Loucy (cell line): ENCODE data around the gene UNC5B.

ENCODE experiments used
- H2AFZ ChIP-seq: fragments of 200-600 bp; sonication (generic); 2 replicates; pipeline ENCODE4 v1.6.0; 2016; ENCODE audit warnings: antibody characterized with exemption, mild to moderate bottlenecking, low read length, moderate library complexity
- H3F3A ChIP-seq: fragments of 200-600 bp; 2 replicates; pipeline ENCODE4 v1.6.0; 2016; ENCODE audit warnings: antibody characterized with exemption, low read depth, mild to moderate bottlenecking
- H3K27me3 ChIP-seq: fragments of 200-600 bp; sonication (generic); 2 replicates; pipeline ENCODE4 v1.6.1; 2014; ENCODE audit warnings: low read length, mild to moderate bottlenecking; ENCODE audit not compliant: insufficient read depth, poor library complexity, severe bottlenecking
- H3K36me3 ChIP-seq: fragments of 200-600 bp; sonication (generic); 2 replicates; pipeline ENCODE4 v1.6.1; 2016; ENCODE audit warnings: low read length; ENCODE audit not compliant: insufficient read depth
- H3K4me1 ChIP-seq: fragments of 200-600 bp; sonication (generic); 2 replicates; pipeline ENCODE4 v1.5.1; 2014; ENCODE audit warnings: low read length, mild to moderate bottlenecking; ENCODE audit not compliant: insufficient read depth, poor library complexity, severe bottlenecking
- H3K4me2 ChIP-seq: fragments of 200-600 bp; sonication (generic); 2 replicates; pipeline ENCODE4 v1.6.0; 2014; ENCODE audit warnings: antibody characterized with exemption, low read length, low read depth, mild to moderate bottlenecking; ENCODE audit not compliant: poor library complexity, severe bottlenecking
- H3K4me3 ChIP-seq: fragments of 200-600 bp; sonication (generic); 2 replicates; pipeline ENCODE4 v1.5.1; 2014; ENCODE audit warnings: low read length, mild to moderate bottlenecking, mixed read lengths; ENCODE audit not compliant: poor library complexity, severe bottlenecking
- H3K79me2 ChIP-seq: fragments of 200-600 bp; sonication (generic); 2 replicates; pipeline ENCODE4 v1.6.1; 2014; ENCODE audit warnings: low read length; ENCODE audit not compliant: insufficient read depth
- H3K9ac ChIP-seq: fragments of 200-600 bp; sonication (generic); 2 replicates; pipeline ENCODE4 v1.6.0; 2014; ENCODE audit warnings: mild to moderate bottlenecking, low read depth, low read length, moderate library complexity; ENCODE audit not compliant: poor library complexity, severe bottlenecking
- H3K9me2 ChIP-seq: fragments of 200-600 bp; sonication (generic); replicated peaks from 2 replicates; pipeline ENCODE4 v1.6.1; 2016; ENCODE audit warnings: low read depth, low read length, mixed read lengths
- H3K9me3 ChIP-seq: fragments of 200-600 bp; sonication (generic); 2 replicates; pipeline ENCODE4 v1.6.1; 2014; ENCODE audit warnings: mild to moderate bottlenecking, antibody characterized with exemption, low read length, low read depth; ENCODE audit not compliant: insufficient read depth
- H4K20me1 ChIP-seq: fragments of 200-600 bp; sonication (generic); 2 replicates; pipeline ENCODE4 v1.6.0; 2014; ENCODE audit warnings: antibody characterized with exemption, low read length, mild to moderate bottlenecking; ENCODE audit not compliant: insufficient read depth, poor library complexity, severe bottlenecking
- CTCF ChIP-seq: fragments of 200-600 bp; sonication (generic); conservative IDR thresholded peaks from 2 replicates; pipeline ENCODE4 v1.5.1; 2014; ENCODE audit warnings: mild to moderate bottlenecking, antibody characterized with exemption, low read length
- EZH2phosphoT487 ChIP-seq: fragments of 200-600 bp; IDR thresholded peaks from 2 replicates; pipeline ENCODE4 v1.6.1; 2018; ENCODE audit warnings: antibody characterized with exemption, mild to moderate bottlenecking, moderate library complexity, borderline replicate concordance

The UNC5B gene

GRCh38 chr10:71209731-71210541 is 2.4 kb upstream of the UNC5B start:
- Histone ChIP-seq H3K9me3 (no peaks in the 10 kb centered on the region), H4K20me1 (no peaks in the 10 kb centered on the region), H3K9ac (no peak overlapping the region), H3K4me3 (no peak overlapping the region), H3K79me2 (no peaks in the 10 kb centered on the region), H3K4me1 (no peaks in the 10 kb centered on the region), H3K27me3 (peaks cover 32% of the 10 kb centered on the region), H3K9me2 (no peaks in the 10 kb centered on the region), H2AFZ (no peak overlapping the region), H3K36me3 (no peaks in the 10 kb centered on the region), H3F3A (no peaks in the 10 kb centered on the region), H3K4me2 (no peak overlapping the region)
- no peak for TF ChIP-seq EZH2phosphoT487
- TF ChIP-seq CTCF: no peak

- Histone ChIP-seq H3K79me2 (no peaks in the 10 kb centered on the region), H4K20me1 (no peaks in the 10 kb centered on the region), H3K27me3 (peaks cover 32% of the 10 kb centered on the region), H3F3A (no peaks in the 10 kb centered on the region), H2AFZ (no peak overlapping the region), H3K36me3 (no peaks in the 10 kb centered on the region), H3K9ac (no peak overlapping the region), H3K9me2 (no peaks in the 10 kb centered on the region), H3K9me3 (no peaks in the 10 kb centered on the region), H3K4me1 (no peaks in the 10 kb centered on the region), H3K4me3 (no peak overlapping the region), H3K4me2 (no peak overlapping the region)
- no peak for TF ChIP-seq CTCF
- no peak for TF ChIP-seq EZH2phosphoT487
Observed at GRCh38 chr10:71210542-71210871, 1.9 kb upstream of the UNC5B start.

GRCh38 chr10:71211053-71211452 is 1.3 kb upstream of the UNC5B start:
- no peaks in the 10 kb centered on the region for H3F3A ChIP-seq
- no peak overlapping the region for H3K4me2 ChIP-seq
- no peak overlapping the region for H3K4me3 ChIP-seq
- H3K9me3 ChIP-seq: no peaks in the 10 kb centered on the region
- H3K36me3 ChIP-seq: no peaks in the 10 kb centered on the region
- no peaks in the 10 kb centered on the region for H3K79me2 ChIP-seq
- no peaks in the 10 kb centered on the region for H4K20me1 ChIP-seq
- H3K9me2 ChIP-seq: no peaks in the 10 kb centered on the region
- TF ChIP-seq CTCF (no peak), EZH2phosphoT487 (no peak)
- no peaks in the 10 kb centered on the region for H3K4me1 ChIP-seq
- no peak overlapping the region for H2AFZ ChIP-seq
- H3K27me3 ChIP-seq: peaks cover 32% of the 10 kb centered on the region
- H3K9ac ChIP-seq: no peak overlapping the region
